GM18511 (cell line): Measurements from ENCODE around the gene CERS2.

Source experiments
- ATAC-seq: cut with Tn5 transposase; IDR thresholded peaks from one replicate; pipeline ENCODE4 v1.9.1; 2021; ENCODE audit warnings: mild to moderate bottlenecking, moderate library complexity; ENCODE audit not compliant: unreplicated experiment

The CERS2 gene

GRCh38 chr1:150974580-150975478, at the start of gene CERS2:
Gene CERS2 (minus strand): TSS chr1:150974835. CDS start chr1:150969090, 5,745 bp downstream.
- ATAC-seq: peak; percentile 60

GRCh38 chr1:151013518-151013917, 38.9 kb upstream of the CERS2 start:
- no peak for ATAC-seq

- ATAC-seq: no peak
Measured at GRCh38 chr1:151012684-151013471, 38.2 kb upstream of the CERS2 start.

GRCh38 chr1:151011154-151011850, 36.7 kb upstream of the CERS2 start:
- no peak for ATAC-seq

- no peak for ATAC-seq
Measured at GRCh38 chr1:151010346-151010726, 35.7 kb upstream of the CERS2 start.

GRCh38 chr1:151009674-151010345, 35.2 kb upstream of the CERS2 start:
- no peak for ATAC-seq

- no peak for ATAC-seq
Measured at GRCh38 chr1:151009206-151009587, 34.6 kb upstream of the CERS2 start.

- peak; percentile 67 for ATAC-seq
Measured at GRCh38 chr1:151008244-151009205, 33.9 kb upstream of the CERS2 start, which contains the start of gene PRUNE1. Gene PRUNE1 (plus strand): TSS chr1:151008449. CDS start chr1:151008633, 184 bp downstream.

- no peak for ATAC-seq
Measured at GRCh38 chr1:151007853-151008243, 33.2 kb upstream of the CERS2 start.

- ATAC-seq: peak; percentile 47
Measured at GRCh38 chr1:151006327-151007052, 31.9 kb upstream of the CERS2 start, which contains the start of gene MINDY1. Gene MINDY1 (minus strand): TSS chr1:151006902. CDS start chr1:151002617, 4,285 bp downstream.

- ATAC-seq: no peak
Measured at GRCh38 chr1:151005729-151006319, 31.2 kb upstream of the CERS2 start.

- ATAC-seq: no peak
Measured at GRCh38 chr1:151003180-151003579, 28.5 kb upstream of the CERS2 start.

- ATAC-seq: no peak
Measured at GRCh38 chr1:151002611-151003010, 28.0 kb upstream of the CERS2 start.

GRCh38 chr1:151002051-151002450, 27.4 kb upstream of the CERS2 start:
- no peak for ATAC-seq

- ATAC-seq: no peak
Measured at GRCh38 chr1:151001602-151002001, 27.0 kb upstream of the CERS2 start.

GRCh38 chr1:151000408-151000807, 25.8 kb upstream of the CERS2 start:
- no peak for ATAC-seq

- no peak for ATAC-seq
Measured at GRCh38 chr1:150999926-151000325, 25.3 kb upstream of the CERS2 start.

- no peak for ATAC-seq
Measured at GRCh38 chr1:150999051-150999674, 24.5 kb upstream of the CERS2 start.
